ENCODE data around the gene MYL6B.

Gene MYL6B

GRCh38 chr12:56129942-56130495, 22.4 kb upstream of the MYL6B start:
- DNase-seq (ENCODE audit: insufficient read length, low spot score) (no peak), FAIRE-seq (no peak)
- no peak for TF ChIP-seq CTCF (IDR thresholded peaks at IDR 0.05; ENCODE audit: insufficient read depth, missing control alignments)

- DNase-seq (ENCODE audit: insufficient read length, low spot score) (no peak), FAIRE-seq (no peak)
- TF ChIP-seq CTCF (IDR thresholded peaks at IDR 0.05; ENCODE audit: insufficient read depth, missing control alignments), result no peak
Measured at GRCh38 chr12:56130876-56131275, 21.5 kb upstream of the MYL6B start.

- no peak for DNase-seq (ENCODE audit: insufficient read length, low spot score)
- TF ChIP-seq CTCF (IDR thresholded peaks at IDR 0.05; ENCODE audit: insufficient read depth, missing control alignments), result no peak
- no peak for FAIRE-seq
Measured at GRCh38 chr12:56134897-56135296, 17.5 kb upstream of the MYL6B start.

- no peak for TF ChIP-seq CTCF (IDR thresholded peaks at IDR 0.05; ENCODE audit: insufficient read depth, missing control alignments)
- FAIRE-seq (no peak), DNase-seq (ENCODE audit: insufficient read length, low spot score) (no peak)
Measured at GRCh38 chr12:56137853-56138571, 14.4 kb upstream of the MYL6B start.

- TF ChIP-seq CTCF (IDR thresholded peaks at IDR 0.05; ENCODE audit: insufficient read depth, missing control alignments), result no peak
- DNase-seq (ENCODE audit: insufficient read length, low spot score), result no peak
- no peak for FAIRE-seq
Measured at GRCh38 chr12:56141946-56142784, 10.2 kb upstream of the MYL6B start.

GRCh38 chr12:56143217-56143616, 9.2 kb upstream of the MYL6B start:
- FAIRE-seq (no peak), DNase-seq (ENCODE audit: insufficient read length, low spot score) (no peak)
- no peak for TF ChIP-seq CTCF (IDR thresholded peaks at IDR 0.05; ENCODE audit: insufficient read depth, missing control alignments)

All from D721Med (cell line).